Endothelial cell of umbilical vein (primary cell): Measurements from ENCODE around the gene APLP2. TPM values are rescaled to one million over a fixed set of nuclear protein-coding genes. Genes with fewer than 3 reads are reported as not detected.

Experiments
- BruUV-seq: library from RNA; stranded (reverse); fragments of 400-500 nt; replicated peaks from 2 replicates; lab custom pipeline; 2021; lab: Mats Ljungman, UMichigan
- CTCF ChIA-PET: fragments of 300-600, 350-600 bp; sonication (Branson Sonifier 250); formaldehyde crosslinking; loops from one replicate; lab custom pipeline; 2021; ENCODE audit warnings: antibody characterized with exemption, inconsistent platforms; lab: Charles Lee
- POLR2A ChIA-PET: fragments of 300-600, 350-600 bp; sonication (Branson Sonifier 250); formaldehyde crosslinking; loops from one replicate; lab custom pipeline; 2021; ENCODE audit warnings: antibody characterized with exemption, inconsistent platforms; lab: Charles Lee
- DNase-seq: peaks from one replicate; pipeline ENCODE4 v3.0.0-alpha.2; 2011; ENCODE audit warnings: low read depth, low spot score
- FAIRE-seq: peaks from 2 replicates; lab custom pipeline; 2011; peaks lifted over from hg19 to GRCh38; lab: Jason Lieb, UNC
- H2AFZ ChIP-seq: 2 replicates; pipeline ENCODE4 v1.6.0; 2012; ENCODE audit warnings: low read depth, low read length, control low read depth, inconsistent platforms
- H3K27ac ChIP-seq: 2 replicates; pipeline ENCODE4 v1.5.1; 2011; ENCODE audit warnings: low read depth, mild to moderate bottlenecking, control low read depth, low read length, moderate library complexity; ENCODE audit not compliant: insufficient read depth
- H3K27me3 ChIP-seq, 2 experiments: 2 replicates each; pipeline versions ENCODE4 v1.6.0 to v1.6.1; 2011; ENCODE audit warnings: low read length in 2 of 2, mixed read lengths in 1 of 2; ENCODE audit not compliant: control insufficient read depth in 2 of 2, insufficient read depth in 2 of 2
- H3K36me3 ChIP-seq, 2 experiments: 2 replicates in 1 of 2; 3 replicates in 1 of 2; pipeline ENCODE4 v1.5.1; 2011; ENCODE audit warnings: low read length in 2 of 2, mild to moderate bottlenecking in 1 of 2, moderate library complexity in 1 of 2; ENCODE audit not compliant: control insufficient read depth in 2 of 2, insufficient read depth in 2 of 2; ENCODE audit errors: extremely low read depth in 1 of 2
- H3K4me1 ChIP-seq: 3 replicates; pipeline ENCODE4 v1.5.1; 2011; ENCODE audit warnings: mild to moderate bottlenecking, low read length; ENCODE audit not compliant: control insufficient read depth, insufficient read depth; ENCODE audit errors: extremely low read depth
- H3K4me2 ChIP-seq: 2 replicates; pipeline ENCODE4 v1.6.1; 2011; ENCODE audit warnings: low read length, control low read depth, mixed read lengths; ENCODE audit not compliant: insufficient read depth
- H3K4me3 ChIP-seq, 3 experiments: fragments of 200-600 bp in 1 of 3; sonication (generic), shearing (Covaris generic) in 1 of 3; replicated peaks in 1 of 3; 2 replicates each; pipeline ENCODE4 v1.5.1; 2011 to 2016; ENCODE audit warnings: control low read depth in 3 of 3, low read length in 3 of 3, mild to moderate bottlenecking in 2 of 3, inconsistent platforms in 1 of 3, low read depth in 1 of 3, moderate library complexity in 1 of 3; ENCODE audit not compliant: insufficient read depth in 1 of 3
- H3K79me2 ChIP-seq: 2 replicates; pipeline ENCODE4 v1.6.0; 2012; ENCODE audit warnings: low read length, inconsistent platforms; ENCODE audit not compliant: control insufficient read depth, insufficient read depth
- H3K9ac ChIP-seq: replicated peaks from 2 replicates; pipeline ENCODE3; 2011; ENCODE audit warnings: low read length, control low read depth; ENCODE audit not compliant: insufficient read depth; ENCODE audit errors: extremely low read depth
- H3K9me1 ChIP-seq: replicated peaks from 3 replicates; pipeline ENCODE4 v1.6.0; 2011; ENCODE audit warnings: mild to moderate bottlenecking, low read length; ENCODE audit not compliant: control insufficient read depth, insufficient read depth; ENCODE audit errors: extremely low read depth
- H3K9me3 ChIP-seq: replicated peaks from 2 replicates; pipeline ENCODE4 v1.5.1; 2012; ENCODE audit warnings: low read length, inconsistent platforms; ENCODE audit not compliant: control insufficient read depth, insufficient read depth
- H4K20me1 ChIP-seq: replicated peaks from 2 replicates; pipeline ENCODE3; 2011; ENCODE audit warnings: mild to moderate bottlenecking, low read length; ENCODE audit not compliant: control insufficient read depth, insufficient read depth; ENCODE audit errors: extremely low read depth
- CTCF ChIP-seq, 2 donors: IDR thresholded peaks; 1 replicate in 1 of 2; 2 replicates in 1 of 2; pipeline ENCODE4 v1.5.1; 2011; ENCODE audit warnings: low read length in 2 of 2, mild to moderate bottlenecking in 2 of 2, moderate library complexity in 2 of 2, control low read depth in 1 of 2, inconsistent platforms in 1 of 2, low read depth in 1 of 2; ENCODE audit not compliant: insufficient read depth in 1 of 2; ENCODE audit errors: extremely low read depth in 1 of 2
- EZH2 ChIP-seq: IDR thresholded peaks from 2 replicates; pipeline ENCODE4 v1.6.1; 2012; ENCODE audit warnings: borderline replicate concordance, low read depth, mild to moderate bottlenecking, moderate library complexity, low read length, inconsistent platforms; ENCODE audit not compliant: severe bottlenecking
- MYC ChIP-seq: IDR thresholded peaks from one replicate; pipeline ENCODE4 v1.6.1; 2011; ENCODE audit warnings: mild to moderate bottlenecking, low read depth, low read length
- POLR2A ChIP-seq: IDR thresholded peaks from 2 replicates; pipeline ENCODE4 v1.6.1; 2012; ENCODE audit warnings: low read depth, mild to moderate bottlenecking, control low read depth, low read length
- POLR2AphosphoS5 ChIP-seq: IDR thresholded peaks from 2 replicates; pipeline ENCODE4 v1.6.1; 2012; ENCODE audit warnings: low read depth, mild to moderate bottlenecking, control low read depth, low read length, moderate library complexity; ENCODE audit not compliant: insufficient read depth
- dilution Hi-C: fragments of 300-500 bp; cut with MboI; formaldehyde crosslinking; loops from one replicate; pipeline ENCODE4 v1.15.0; 2019; ENCODE audit warnings: low sequenced_read_pairs; ENCODE audit not compliant: extremely low pct_ligation_motif_present
- intact Hi-C: fragments of 100-400 bp; cut with micrococcal nuclease; formaldehyde crosslinking; loops from one replicate; pipeline ENCODE4 v1.10.0; 2022
- polyA plus RNA-seq, 4 experiments: library from polyadenylated mRNA; depleted of rRNA in 3 of 4; stranded (reverse) in 3 of 4; unstranded in 1 of 4; fragments of >200 nt; gene quantifications; 2 replicates each; pipeline versions ENCODE4 v1.2.1 to v1.2.3, GENCODE V29; 2011 to 2012; ENCODE audit warnings: missing spikeins in 1 of 4
- total RNA-seq: library from RNA; stranded (reverse); gene quantifications from 2 replicates; pipeline ENCODE4 v1.2.3, GENCODE V29; 2021

APLP2 gene
- total and polyA plus RNA-seq, 2 donors (not counting 3 experiments of a cell fraction or from before 2014, with no cell fraction given), result 493 to 543 TPM

- CTCF ChIA-PET, result interaction anchor here (12.8 kb wide), 1 partner anchor 201 kb away, joined by 399 read pairs; no protein-coding TSS in a partner anchor
- H3K79me2 ChIP-seq, result peaks cover 33% of the 10 kb centered on the region
Observed at GRCh38 chr11:130125638-130126037, 55.9 kb downstream of the APLP2 start.

More at GRCh38 chr11:130125638-130126037, 55.9 kb downstream of the APLP2 start:
- FAIRE-seq, result no peak
- Histone ChIP-seq H3K4me3 (no peak overlapping the region), H2AFZ (no peak overlapping the region), H3K27me3 (no peaks in the 10 kb centered on the region), H4K20me1 (no peaks in the 10 kb centered on the region), H3K4me1 (peaks cover 41% of the 10 kb centered on the region), H3K9me1 (no peaks in the 10 kb centered on the region), H3K4me2 (no peak overlapping the region), H3K36me3 (peaks cover 37 to 38% of the 10 kb centered on the region in 2 experiments), H3K9ac (no peak overlapping the region), H3K27ac (no peak overlapping the region), H3K9me3 (no peaks in the 10 kb centered on the region)
- BruUV-seq, result no TSS peak
- POLR2A ChIA-PET, result no interaction called here
- dilution Hi-C loops, result no loop called here
- TF ChIP-seq EZH2, result no peak
- no peak for TF ChIP-seq POLR2A
- no peak for TF ChIP-seq CTCF (IDR thresholded peaks at IDR 0.05; ENCODE audit: extremely low read depth in 1 of 2, insufficient read depth in 1 of 2, low read depth in 1 of 2, low read length in 2 of 2)
- no peak for TF ChIP-seq POLR2AphosphoS5
- no peak for TF ChIP-seq MYC
- intact Hi-C loops, result no loop called here
- no peak for DNase-seq
